ENCODE results near the gene EIF4G3.
"Not testable (repeated sequence)": the region's sequence is repeated elsewhere in the genome, so short reads cannot be mapped to it uniquely, and the experiment has no call there.

- TF ChIP-seq CTCF (optimal IDR thresholded peaks at IDR 0.05 in 1 of 3, IDR thresholded peaks at IDR 0.05 in 1 of 3, conservative IDR thresholded peaks at IDR 0.05 in 1 of 3; ENCODE audit: extremely low read depth in 1 of 3, insufficient read depth in 2 of 3, low read length in 3 of 3); EZH2 (IDR thresholded peaks at IDR 0.05; ENCODE audit: low read length): not testable (repeated sequence)
Measured at GRCh38 chr1:21136344-21136743, 40.4 kb downstream of the EIF4G3 start.
